COLO668 (cell line): ENCODE results near the gene SMAD6.

Experiments
- DNase-seq: peaks from one replicate; lab custom pipeline; 2025; ENCODE audit not compliant: unreplicated experiment; lab: John Stamatoyannopoulos, UW

SMAD6 gene

GRCh38 chr15:66702787-66703539 is 927 bp downstream of the SMAD6 start:
- DNase-seq, result peak; percentile 38

- peak; percentile 51 for DNase-seq
Measured at GRCh38 chr15:66703540-66703941, 1.5 kb downstream of the SMAD6 start.

- DNase-seq, result no peak
Measured at GRCh38 chr15:66704019-66704802, 2.2 kb downstream of the SMAD6 start.

GRCh38 chr15:66704803-66705153 is 2.7 kb downstream of the SMAD6 start:
- DNase-seq, result no peak

GRCh38 chr15:66705277-66706146 is 3.5 kb downstream of the SMAD6 start:
- no peak for DNase-seq

GRCh38 chr15:66706225-66706732 is 4.2 kb downstream of the SMAD6 start:
- peak; percentile 5 for DNase-seq

GRCh38 chr15:66706840-66707239 is 4.8 kb downstream of the SMAD6 start:
- no peak for DNase-seq

- no peak for DNase-seq
Measured at GRCh38 chr15:66707310-66708082, 5.5 kb downstream of the SMAD6 start.

- DNase-seq, result no peak
Measured at GRCh38 chr15:66708389-66708788, 6.4 kb downstream of the SMAD6 start.

- DNase-seq, result no peak
Measured at GRCh38 chr15:66709884-66710283, 7.8 kb downstream of the SMAD6 start.

- no peak for DNase-seq
Measured at GRCh38 chr15:66711260-66711659, 9.2 kb downstream of the SMAD6 start.

GRCh38 chr15:66711862-66712261 is 9.8 kb downstream of the SMAD6 start:
- no peak for DNase-seq

- DNase-seq, result no peak
Measured at GRCh38 chr15:66713843-66714508, 11.9 kb downstream of the SMAD6 start.

GRCh38 chr15:66714543-66714981 is 12.5 kb downstream of the SMAD6 start:
- no peak for DNase-seq

GRCh38 chr15:66715181-66715624 is 13.2 kb downstream of the SMAD6 start:
- DNase-seq, result no peak

- no peak for DNase-seq
Measured at GRCh38 chr15:66715720-66716655, 14.0 kb downstream of the SMAD6 start.

GRCh38 chr15:66716656-66717020 is 14.6 kb downstream of the SMAD6 start:
- DNase-seq, result no peak

GRCh38 chr15:66718220-66718988 is 16.4 kb downstream of the SMAD6 start:
- no peak for DNase-seq
